GM21360 (cell line): ENCODE data around the gene DUSP22.
"Not testable (repeated sequence)": the region's sequence is repeated elsewhere in the genome, so short reads cannot be mapped to it uniquely, and the experiment has no call there.

Experiments
- ATAC-seq: cut with Tn5 transposase; IDR thresholded peaks from one replicate; pipeline ENCODE4 v1.9.1; 2021; ENCODE audit warnings: mild to moderate bottlenecking, moderate library complexity; ENCODE audit not compliant: unreplicated experiment

The DUSP22 gene

GRCh38 chr6:361411-362132 is 69.3 kb downstream of the DUSP22 start:
- ATAC-seq, result no peak

GRCh38 chr6:362231-362923 is 70.1 kb downstream of the DUSP22 start:
- ATAC-seq, result no peak

GRCh38 chr6:362924-363249 is 70.6 kb downstream of the DUSP22 start:
- no peak for ATAC-seq

GRCh38 chr6:363291-363690 is 71.0 kb downstream of the DUSP22 start:
- ATAC-seq, result no peak

- no peak for ATAC-seq
Observed at GRCh38 chr6:363909-364308, 71.6 kb downstream of the DUSP22 start.

- ATAC-seq, result no peak
Observed at GRCh38 chr6:364609-365540, 72.6 kb downstream of the DUSP22 start.

GRCh38 chr6:365835-366234 is 73.5 kb downstream of the DUSP22 start:
- ATAC-seq, result no peak

GRCh38 chr6:366389-367297 is 74.4 kb downstream of the DUSP22 start:
- no peak for ATAC-seq

GRCh38 chr6:367298-367794 is 75.1 kb downstream of the DUSP22 start:
- ATAC-seq, result no peak

- no peak for ATAC-seq
Observed at GRCh38 chr6:367891-368630, 75.8 kb downstream of the DUSP22 start.

- no peak for ATAC-seq
Observed at GRCh38 chr6:369559-370431, 77.5 kb downstream of the DUSP22 start.

- no peak for ATAC-seq
Observed at GRCh38 chr6:370555-370954, 78.3 kb downstream of the DUSP22 start.

GRCh38 chr6:371851-372250 is 79.6 kb downstream of the DUSP22 start:
- not testable (repeated sequence) for ATAC-seq

- no peak for ATAC-seq
Observed at GRCh38 chr6:372336-372911, 80.1 kb downstream of the DUSP22 start.

GRCh38 chr6:373031-373430 is 80.7 kb downstream of the DUSP22 start:
- ATAC-seq, result no peak

- no peak for ATAC-seq
Observed at GRCh38 chr6:373773-374724, 81.8 kb downstream of the DUSP22 start.

- no peak for ATAC-seq
Observed at GRCh38 chr6:374956-375355, 82.7 kb downstream of the DUSP22 start.
